K562 (cell line): Measurements from ENCODE around the gene THOC1.

Source experiments
- CTCF ChIP-seq, 3 experiments: IDR thresholded peaks in 2 of 3; conservative IDR thresholded peaks in 1 of 3; 2 replicates each; pipeline ENCODE4 v1.5.1; 2011 to 2012; ENCODE audit warnings: low read length in 3 of 3, mild to moderate bottlenecking in 3 of 3, control low read depth in 2 of 3, improper control_type of control experiment in 1 of 3, inconsistent platforms in 1 of 3, low read depth in 1 of 3, mixed read lengths in 1 of 3, moderate library complexity in 1 of 3; ENCODE audit not compliant: insufficient read depth in 2 of 3
- EGR1 ChIP-seq: fragments of 450-650 bp; conservative IDR thresholded peaks from 2 replicates; pipeline ENCODE4 v1.6.1; 2017; ENCODE audit warnings: mild to moderate bottlenecking
- GATAD2A ChIP-seq: fragments of 450-650 bp; IDR thresholded peaks from 2 replicates; pipeline ENCODE4 v1.6.1; 2017
- KHSRP ChIP-seq: fragments of 450-650 bp; IDR thresholded peaks from 2 replicates; pipeline ENCODE4 v1.6.1; 2017
- KLF16 ChIP-seq: IDR thresholded peaks from 2 replicates; pipeline ENCODE4 v1.6.1; 2016; ENCODE audit warnings: antibody characterized with exemption
- RBM22 ChIP-seq: fragments of 200-400 bp; formaldehyde crosslinking; IDR thresholded peaks from 2 replicates; pipeline ENCODE4 v1.6.1; 2018; ENCODE audit warnings: low read length, low read depth; ENCODE audit not compliant: poor library complexity, severe bottlenecking
- TAF1 ChIP-seq: IDR thresholded peaks from 2 replicates; pipeline ENCODE4 v1.6.1; 2011; ENCODE audit warnings: mild to moderate bottlenecking, low read length, moderate library complexity; ENCODE audit not compliant: insufficient read depth, control insufficient read depth, severe bottlenecking; ENCODE audit errors: extremely low read depth
- TARDBP ChIP-seq: fragments of 450-650 bp; IDR thresholded peaks from 2 replicates; pipeline ENCODE4 v1.6.1; 2016
- ZBTB8A ChIP-seq: fragments of 450-650 bp; IDR thresholded peaks from 2 replicates; pipeline ENCODE4 v1.6.1; 2018; ENCODE audit warnings: mild to moderate bottlenecking, moderate library complexity; ENCODE audit not compliant: partially characterized antibody
- ZNF699 ChIP-seq: fragments of 250-450 bp; sonication (Bioruptor Pico); IDR thresholded peaks from 2 replicates; pipeline ENCODE4 v1.8.0; 2021; ENCODE audit warnings: mild to moderate bottlenecking, moderate library complexity; ENCODE audit not compliant: insufficient replicate concordance

- TF ChIP-seq RBM22 (no peak), TARDBP (no peak), KHSRP (no peak), ZNF699 (CRISPR knock-in tag) (no peak), GATAD2A (no peak), TAF1 (no peak), CTCF (IDR thresholded peaks at IDR 0.05 in 2 of 3, conservative IDR thresholded peaks at IDR 0.05 in 1 of 3; ENCODE audit: insufficient read depth in 2 of 3, low read depth in 1 of 3, low read length in 3 of 3) (no peak), EGR1 (no peak), ZBTB8A (no peak), KLF16 (no peak)
Measured at GRCh38 chr18:240175-240574, 27.7 kb downstream of the THOC1 start.
